ENCODE data around the gene GPR141. TPM values are rescaled to one million over a fixed set of nuclear protein-coding genes. Genes with fewer than 3 reads are reported as not detected.
A peak's percentile ranks its signal among the peaks of the same experiment; 100 is the strongest.

GPR141 gene
- total and polyA plus RNA-seq, 2 experiments from 2014 or later: not detected

DNA sequence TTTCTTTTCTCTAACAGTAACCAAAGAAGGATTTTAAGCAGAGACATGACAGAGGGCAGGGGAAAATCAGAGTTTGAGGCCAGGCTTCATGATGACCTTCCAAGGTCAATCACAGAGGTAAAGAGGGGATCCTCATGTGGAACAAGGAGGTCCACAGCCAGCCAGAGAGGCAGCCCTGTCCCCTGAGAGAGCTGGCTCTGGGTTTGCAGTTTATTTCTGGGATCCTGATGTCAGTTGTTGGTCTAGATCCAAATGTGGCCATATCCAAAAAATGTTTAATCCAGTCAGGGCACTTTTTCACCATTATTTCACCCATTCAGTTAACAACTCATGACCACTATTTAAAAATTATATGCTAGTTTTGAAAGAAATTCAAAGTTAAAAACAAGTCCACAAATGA, 45.6 kb downstream of the GPR141 start:
- H2AFZ ChIP-seq: no peak overlapping the region
- H3K79me2 ChIP-seq (ENCODE audit: insufficient read depth): no peaks in the 10 kb centered on the region
- H4K20me1 ChIP-seq (ENCODE audit: insufficient read depth): no peaks in the 10 kb centered on the region
- H3K9me3 ChIP-seq (ENCODE audit: low read depth): no peaks in the 10 kb centered on the region
- H3K27me3 ChIP-seq (replicated peaks; ENCODE audit: insufficient read depth): no peaks in the 10 kb centered on the region
- no peak overlapping the region for H3K27ac ChIP-seq
- no peak overlapping the region for H3K9ac ChIP-seq
- H3K9me2 ChIP-seq (ENCODE audit: insufficient read depth): no peaks in the 10 kb centered on the region
- no peaks in the 10 kb centered on the region for H3F3A ChIP-seq (ENCODE audit: insufficient read depth)
- DNase-seq: no peak
- H3K4me1 ChIP-seq (ENCODE audit: insufficient read depth): no peaks in the 10 kb centered on the region
- TF ChIP-seq EZH2 (IDR thresholded peaks at IDR 0.05; ENCODE audit: insufficient read depth, poor library complexity, severe bottlenecking) (no peak), EZH2phosphoT487 (IDR thresholded peaks at IDR 0.05; ENCODE audit: insufficient read depth, low read depth) (no peak)
- no peak overlapping the region for H3K4me2 ChIP-seq (ENCODE audit: unreplicated experiment)
- in situ Hi-C loops (cut with MboI): no loop called here
- H3K4me3 ChIP-seq: no peak overlapping the region
- no peaks in the 10 kb centered on the region for H3K36me3 ChIP-seq (ENCODE audit: low read depth)

DNA sequence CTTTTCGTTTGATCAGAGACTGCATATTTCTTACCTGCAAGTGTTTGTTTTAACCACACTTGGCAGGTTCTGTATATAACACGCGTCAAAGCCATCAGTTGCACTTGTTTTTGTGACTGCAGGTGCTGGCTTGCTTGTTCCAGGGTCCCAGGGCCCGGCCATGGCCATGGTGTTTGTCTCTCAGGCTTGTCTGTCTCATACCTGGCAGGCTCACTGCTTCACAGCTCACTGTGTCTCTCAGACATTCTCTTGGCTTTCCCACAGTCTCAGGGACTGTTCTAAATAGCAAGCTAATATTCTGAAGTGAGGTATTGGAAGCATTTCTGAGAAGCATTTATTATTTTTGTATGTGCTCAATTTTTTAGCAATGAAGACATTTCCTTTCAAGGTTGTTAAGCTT, 46.9 kb downstream of the GPR141 start:
- Histone ChIP-seq H3K4me3 (no peak overlapping the region), H3F3A (ENCODE audit: insufficient read depth) (no peaks in the 10 kb centered on the region), H3K36me3 (ENCODE audit: low read depth) (no peaks in the 10 kb centered on the region), H2AFZ (no peak overlapping the region), H3K79me2 (ENCODE audit: insufficient read depth) (no peaks in the 10 kb centered on the region), H4K20me1 (ENCODE audit: insufficient read depth) (no peaks in the 10 kb centered on the region), H3K27me3 (replicated peaks; ENCODE audit: insufficient read depth) (no peaks in the 10 kb centered on the region), H3K9ac (no peak overlapping the region), H3K9me2 (ENCODE audit: insufficient read depth) (no peaks in the 10 kb centered on the region), H3K4me1 (ENCODE audit: insufficient read depth) (no peaks in the 10 kb centered on the region), H3K27ac (no peak overlapping the region), H3K4me2 (ENCODE audit: unreplicated experiment) (no peak overlapping the region), H3K9me3 (ENCODE audit: low read depth) (no peaks in the 10 kb centered on the region)
- no peak for DNase-seq
- WGBS, 2 experiments (ENCODE audit: low coverage in 1 of 2, low lambda C conversion rate in 2 of 2, missing lambda C conversion rate in 2 of 2): 6 to 8% methylated on average over 4 of the region's 4 CpGs
- in situ Hi-C loops (cut with MboI): no loop called here
- no peak for TF ChIP-seq EZH2 (IDR thresholded peaks at IDR 0.05; ENCODE audit: insufficient read depth, poor library complexity, severe bottlenecking)
- no peak for TF ChIP-seq EZH2phosphoT487 (IDR thresholded peaks at IDR 0.05; ENCODE audit: insufficient read depth, low read depth)

DNA sequence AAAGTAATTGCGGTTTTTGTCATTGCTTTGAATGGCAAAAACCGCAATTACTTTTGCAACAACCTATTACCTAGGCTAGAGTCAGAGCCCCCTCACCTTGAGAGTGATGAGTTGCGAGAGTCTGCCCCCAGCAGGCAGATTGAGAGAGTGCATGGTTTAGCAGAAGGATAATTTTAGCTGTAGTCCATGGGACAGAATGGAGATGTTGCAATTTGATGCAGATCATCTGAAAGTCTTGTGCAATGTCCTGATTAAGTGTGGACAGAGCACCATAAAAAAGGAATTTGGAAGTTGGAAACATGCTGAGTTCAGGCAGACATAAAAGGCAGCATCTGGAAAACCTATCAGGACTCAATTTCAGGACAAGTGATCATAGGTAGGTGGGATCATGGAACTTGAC, 48.7 kb downstream of the GPR141 start:
- Histone ChIP-seq H3K4me1 (ENCODE audit: insufficient read depth) (no peaks in the 10 kb centered on the region), H3K4me2 (ENCODE audit: unreplicated experiment) (no peak overlapping the region), H3F3A (ENCODE audit: insufficient read depth) (no peaks in the 10 kb centered on the region), H3K36me3 (ENCODE audit: low read depth) (no peaks in the 10 kb centered on the region), H3K4me3 (no peak overlapping the region), H3K27ac (no peak overlapping the region), H3K9ac (no peak overlapping the region), H3K9me2 (ENCODE audit: insufficient read depth) (no peaks in the 10 kb centered on the region), H3K27me3 (replicated peaks; ENCODE audit: insufficient read depth) (no peaks in the 10 kb centered on the region), H3K79me2 (ENCODE audit: insufficient read depth) (no peaks in the 10 kb centered on the region), H3K9me3 (ENCODE audit: low read depth) (no peaks in the 10 kb centered on the region), H2AFZ (no peak overlapping the region), H4K20me1 (ENCODE audit: insufficient read depth) (no peaks in the 10 kb centered on the region)
- 2 to 4% methylated on average over 3 of the region's 3 CpGs for WGBS, 2 experiments (ENCODE audit: low coverage in 1 of 2, low lambda C conversion rate in 2 of 2, missing lambda C conversion rate in 2 of 2)
- in situ Hi-C loops (cut with MboI): no loop called here
- TF ChIP-seq EZH2 (IDR thresholded peaks at IDR 0.05; ENCODE audit: insufficient read depth, poor library complexity, severe bottlenecking) (no peak), EZH2phosphoT487 (IDR thresholded peaks at IDR 0.05; ENCODE audit: insufficient read depth, low read depth) (no peak)
- peak; percentile 5 for DNase-seq

DNA sequence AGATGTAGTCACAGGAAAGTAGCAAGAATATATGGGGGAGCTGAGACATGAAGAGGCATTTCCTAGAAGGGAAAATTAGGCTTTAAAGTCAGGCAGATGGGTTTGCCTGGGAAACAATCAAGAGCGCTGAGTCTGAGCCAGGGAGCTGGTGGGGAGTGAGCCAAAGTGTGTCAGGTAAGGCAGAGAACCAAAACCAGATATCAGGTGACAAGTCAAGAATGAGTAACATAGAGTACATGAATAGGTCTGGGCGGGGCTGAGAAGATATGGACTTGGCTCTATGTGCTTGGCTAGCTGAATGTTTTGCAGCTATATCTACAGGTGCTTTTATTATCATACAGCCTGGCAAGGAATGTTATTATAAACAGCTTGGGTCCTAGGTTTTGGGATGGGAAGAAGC, 49.3 kb downstream of the GPR141 start:
- H3K36me3 ChIP-seq (ENCODE audit: low read depth): no peaks in the 10 kb centered on the region
- no peak overlapping the region for H3K4me3 ChIP-seq
- no peaks in the 10 kb centered on the region for H3K27me3 ChIP-seq (replicated peaks; ENCODE audit: insufficient read depth)
- 25 to 35% methylated on average over 2 of the region's 2 CpGs for WGBS, 2 experiments (ENCODE audit: low coverage in 1 of 2, low lambda C conversion rate in 2 of 2, missing lambda C conversion rate in 2 of 2)
- no peaks in the 10 kb centered on the region for H3K9me2 ChIP-seq (ENCODE audit: insufficient read depth)
- no peak overlapping the region for H3K27ac ChIP-seq
- no peaks in the 10 kb centered on the region for H4K20me1 ChIP-seq (ENCODE audit: insufficient read depth)
- no peak overlapping the region for H2AFZ ChIP-seq
- no peak overlapping the region for H3K9ac ChIP-seq
- H3K4me1 ChIP-seq (ENCODE audit: insufficient read depth): no peaks in the 10 kb centered on the region
- no peaks in the 10 kb centered on the region for H3K9me3 ChIP-seq (ENCODE audit: low read depth)
- H3K79me2 ChIP-seq (ENCODE audit: insufficient read depth): no peaks in the 10 kb centered on the region
- no peaks in the 10 kb centered on the region for H3F3A ChIP-seq (ENCODE audit: insufficient read depth)
- no peak for DNase-seq
- TF ChIP-seq EZH2phosphoT487 (IDR thresholded peaks at IDR 0.05; ENCODE audit: insufficient read depth, low read depth): no peak
- TF ChIP-seq EZH2 (IDR thresholded peaks at IDR 0.05; ENCODE audit: insufficient read depth, poor library complexity, severe bottlenecking): no peak
- in situ Hi-C loops (cut with MboI): no loop called here
- no peak overlapping the region for H3K4me2 ChIP-seq (ENCODE audit: unreplicated experiment)

DNA sequence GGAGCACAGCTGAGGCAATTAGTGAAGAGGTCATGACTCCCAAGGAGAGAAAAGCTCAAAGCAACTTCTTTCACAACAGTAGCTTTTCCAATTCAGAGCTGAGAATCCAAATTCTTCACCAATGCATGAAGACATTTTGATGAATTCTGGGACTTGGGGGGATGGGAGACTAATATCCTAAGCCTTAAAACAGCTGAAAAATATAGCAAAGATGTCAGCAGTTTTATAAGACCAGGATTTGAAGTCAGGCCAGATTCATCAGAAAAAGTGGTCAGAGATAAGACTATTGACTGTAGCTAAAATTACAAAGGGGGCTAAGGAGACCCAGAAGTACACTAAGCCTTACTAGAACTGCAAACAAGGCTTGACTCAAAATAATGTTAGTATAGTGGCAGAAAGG, 51.6 kb downstream of the GPR141 start:
- Histone ChIP-seq H3K27me3 (replicated peaks; ENCODE audit: insufficient read depth) (no peaks in the 10 kb centered on the region), H3K79me2 (ENCODE audit: insufficient read depth) (no peaks in the 10 kb centered on the region), H3K36me3 (ENCODE audit: low read depth) (no peaks in the 10 kb centered on the region), H4K20me1 (ENCODE audit: insufficient read depth) (no peaks in the 10 kb centered on the region), H3K27ac (no peak overlapping the region), H3K9me3 (ENCODE audit: low read depth) (no peaks in the 10 kb centered on the region), H3F3A (ENCODE audit: insufficient read depth) (no peaks in the 10 kb centered on the region), H3K4me3 (no peak overlapping the region), H2AFZ (no peak overlapping the region), H3K4me1 (ENCODE audit: insufficient read depth) (no peaks in the 10 kb centered on the region), H3K9ac (no peak overlapping the region), H3K9me2 (ENCODE audit: insufficient read depth) (no peaks in the 10 kb centered on the region), H3K4me2 (ENCODE audit: unreplicated experiment) (no peak overlapping the region)
- in situ Hi-C loops (cut with MboI): no loop called here
- no peak for DNase-seq
- TF ChIP-seq EZH2phosphoT487 (IDR thresholded peaks at IDR 0.05; ENCODE audit: insufficient read depth, low read depth) (no peak), EZH2 (IDR thresholded peaks at IDR 0.05; ENCODE audit: insufficient read depth, poor library complexity, severe bottlenecking) (no peak)
